ENCODE measurements around the gene GRIK1. TPM values are rescaled to one million over a fixed set of nuclear protein-coding genes. Genes with fewer than 3 reads are reported as not detected.

Gene GRIK1
- total and polyA plus RNA-seq, 2 experiments from 2014 or later = 0.05 TPM; not detected in 1

- H3K27me3 ChIP-seq = peaks cover 96% of the 10 kb centered on the region
- H3K4me3 ChIP-seq = peak overlapping the region; percentile 31
- H3K4me1 ChIP-seq (ENCODE audit: low read depth) = no peaks in the 10 kb centered on the region
- peak; percentile 4 to 26 for DNase-seq (ENCODE audit: low read depth in 1 of 2, low spot score in 1 of 2)
- H3K9me3 ChIP-seq (ENCODE audit: low read depth) = no peaks in the 10 kb centered on the region
- no peaks in the 10 kb centered on the region for H3K36me3 ChIP-seq
- no peak for TF ChIP-seq CTCF (IDR thresholded peaks at IDR 0.05; ENCODE audit: low read depth, low read length)
- H3K27ac ChIP-seq = no peak overlapping the region
Observed at GRCh38 chr21:29939104-29939923, 482 bp downstream of the GRIK1 start.

- Histone ChIP-seq H3K4me3 (peak overlapping the region; percentile 31), H3K4me1 (ENCODE audit: low read depth) (no peaks in the 10 kb centered on the region), H3K27ac (no peak overlapping the region), H3K36me3 (no peaks in the 10 kb centered on the region), H3K9me3 (ENCODE audit: low read depth) (no peaks in the 10 kb centered on the region), H3K27me3 (peaks cover 100% of the 10 kb centered on the region)
- no peak for DNase-seq (ENCODE audit: low read depth in 1 of 2, low spot score in 1 of 2)
- TF ChIP-seq CTCF (IDR thresholded peaks at IDR 0.05; ENCODE audit: low read depth, low read length) = no peak
Observed at GRCh38 chr21:29938776-29939103, 1.1 kb downstream of the GRIK1 start.

DNA sequence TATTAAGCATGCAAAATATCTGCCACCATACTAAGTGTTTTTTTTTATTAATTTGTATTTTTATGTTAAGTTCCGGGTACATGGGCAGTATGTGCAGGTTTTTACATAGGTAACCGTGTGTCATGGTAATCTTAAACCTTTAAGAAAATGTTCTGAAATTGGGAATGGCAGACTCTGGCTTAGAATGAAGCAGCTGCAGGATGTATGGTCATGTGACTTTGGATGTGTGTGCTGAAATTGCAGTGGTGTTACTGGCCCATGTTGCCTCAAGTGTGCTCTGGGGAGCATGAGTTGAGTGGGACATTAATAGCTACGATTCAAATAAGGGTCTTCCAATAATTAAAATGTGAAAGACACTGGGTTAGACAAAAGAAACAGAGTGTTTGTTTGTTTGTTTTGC is 6.7 kb downstream of the GRIK1 start:
- no peak for TF ChIP-seq CTCF (IDR thresholded peaks at IDR 0.05; ENCODE audit: low read depth, low read length)
- DNase-seq (ENCODE audit: low read depth in 1 of 2, low spot score in 1 of 2) = no peak
- Histone ChIP-seq H3K4me3 (no peak overlapping the region), H3K36me3 (no peaks in the 10 kb centered on the region), H3K27me3 (peaks cover 82% of the 10 kb centered on the region), H3K9me3 (ENCODE audit: low read depth) (no peaks in the 10 kb centered on the region), H3K27ac (no peak overlapping the region), H3K4me1 (ENCODE audit: low read depth) (no peaks in the 10 kb centered on the region)

DNA sequence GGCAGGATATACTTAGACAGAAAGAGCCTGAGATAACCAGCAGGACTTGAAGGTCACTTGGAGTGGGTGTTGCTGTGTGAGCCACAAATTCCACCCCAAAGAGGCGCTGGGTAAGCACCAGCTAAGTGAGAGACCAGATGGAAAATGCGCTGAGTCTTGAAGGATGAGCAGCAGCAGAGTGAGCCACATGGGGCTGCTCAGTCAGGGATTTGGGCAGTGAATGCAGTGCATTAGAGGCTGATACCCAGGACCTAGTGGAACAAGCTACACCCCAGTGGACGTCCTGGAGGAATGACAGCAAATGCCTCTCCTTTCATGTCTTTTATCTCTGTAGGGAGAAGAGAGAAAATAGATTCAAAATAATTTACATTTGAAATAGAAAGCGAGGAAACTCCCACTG is 11.3 kb downstream of the GRIK1 start:
- TF ChIP-seq CTCF (IDR thresholded peaks at IDR 0.05; ENCODE audit: low read depth, low read length) = no peak
- no peak overlapping the region for H3K4me3 ChIP-seq
- DNase-seq (ENCODE audit: low read depth in 1 of 2, low spot score in 1 of 2) = no peak
- peaks cover 36% of the 10 kb centered on the region for H3K27me3 ChIP-seq
- no peaks in the 10 kb centered on the region for H3K9me3 ChIP-seq (ENCODE audit: low read depth)
- no peaks in the 10 kb centered on the region for H3K36me3 ChIP-seq
- H3K4me1 ChIP-seq (ENCODE audit: low read depth) = no peaks in the 10 kb centered on the region
- H3K27ac ChIP-seq = no peak overlapping the region

DNA sequence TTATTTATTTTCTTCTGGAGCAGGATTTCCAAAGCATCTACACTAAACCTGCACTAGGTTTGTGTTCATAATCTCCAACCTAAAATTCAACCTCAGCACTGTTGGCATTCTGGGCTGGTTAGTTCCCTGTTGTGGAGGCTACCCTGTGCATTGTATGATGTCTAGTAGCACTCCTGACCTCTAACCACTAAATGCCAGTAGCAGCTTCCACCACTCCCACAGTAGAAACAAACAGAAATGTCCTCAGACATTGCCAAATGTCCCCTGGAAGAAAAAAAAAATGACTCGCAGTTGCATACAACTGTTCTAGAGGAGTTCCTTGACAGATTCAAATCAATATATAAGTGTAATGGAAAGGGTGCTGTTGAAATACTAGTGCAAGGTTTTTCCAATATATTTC is 18.9 kb downstream of the GRIK1 start:
- H3K4me1 ChIP-seq (ENCODE audit: low read depth) = no peaks in the 10 kb centered on the region
- no peaks in the 10 kb centered on the region for H3K27me3 ChIP-seq
- no peaks in the 10 kb centered on the region for H3K9me3 ChIP-seq (ENCODE audit: low read depth)
- no peak for TF ChIP-seq CTCF (IDR thresholded peaks at IDR 0.05; ENCODE audit: low read depth, low read length)
- no peaks in the 10 kb centered on the region for H3K36me3 ChIP-seq
- no peak overlapping the region for H3K27ac ChIP-seq
- no peak for DNase-seq (ENCODE audit: low read depth in 1 of 2, low spot score in 1 of 2)
- H3K4me3 ChIP-seq = no peak overlapping the region

Data from cardiac muscle cell (in vitro differentiated cells and primary cell).